ENCODE results near the gene TRIM3.

The TRIM3 gene

GRCh38 chr11:6480299-6480914 lies 6.7 kb upstream of the TRIM3 start:
- no peak for DNase-seq (ENCODE audit: low read depth)

GRCh38 chr11:6476571-6476970 lies 2.8 kb upstream of the TRIM3 start:
- no peak for DNase-seq (ENCODE audit: low read depth)

GRCh38 chr11:6475936-6476335 lies 2.2 kb upstream of the TRIM3 start:
- no peak for DNase-seq (ENCODE audit: low read depth)

GRCh38 chr11:6474806-6475500 lies 1.2 kb upstream of the TRIM3 start:
- DNase-seq (ENCODE audit: low read depth) = no peak

GRCh38 chr11:6474413-6474792 lies 662 bp upstream of the TRIM3 start:
- DNase-seq (ENCODE audit: low read depth) = no peak

GRCh38 chr11:6472934-6473333 lies 807 bp downstream of the TRIM3 start:
- DNase-seq (ENCODE audit: low read depth) = no peak

- no peak for DNase-seq (ENCODE audit: low read depth)
These were observed 4.1 kb downstream of the TRIM3 start for GRCh38 chr11:6469599-6469998.

- DNase-seq (ENCODE audit: low read depth) = no peak
These were observed 4.8 kb downstream of the TRIM3 start for GRCh38 chr11:6468712-6469495.

- no peak for DNase-seq (ENCODE audit: low read depth)
These were observed 14.7 kb downstream of the TRIM3 start for GRCh38 chr11:6459099-6459450.

- DNase-seq (ENCODE audit: low read depth) = no peak
These were observed 15.2 kb downstream of the TRIM3 start for GRCh38 chr11:6458352-6459098.

GRCh38 chr11:6457581-6458320 lies 16.0 kb downstream of the TRIM3 start:
- DNase-seq (ENCODE audit: low read depth) = no peak

- DNase-seq (ENCODE audit: low read depth) = no peak
These were observed 17.2 kb downstream of the TRIM3 start for GRCh38 chr11:6456361-6457073.

- no peak for DNase-seq (ENCODE audit: low read depth)
These were observed 18.7 kb downstream of the TRIM3 start for GRCh38 chr11:6455070-6455469.

GRCh38 chr11:6453152-6453551 lies 20.6 kb downstream of the TRIM3 start:
- DNase-seq (ENCODE audit: low read depth) = no peak

- DNase-seq (ENCODE audit: low read depth) = no peak
These were observed 21.5 kb downstream of the TRIM3 start for GRCh38 chr11:6452219-6452618.

- no peak for DNase-seq (ENCODE audit: low read depth)
These were observed 25.2 kb downstream of the TRIM3 start for GRCh38 chr11:6448574-6448973.

- no peak for DNase-seq (ENCODE audit: low read depth)
These were observed 30.3 kb downstream of the TRIM3 start for GRCh38 chr11:6443269-6444003.

GRCh38 chr11:6442441-6442840 lies 31.3 kb downstream of the TRIM3 start:
- DNase-seq (ENCODE audit: low read depth) = no peak

- DNase-seq (ENCODE audit: low read depth) = no peak
These were observed 32.8 kb downstream of the TRIM3 start, which contains the start of gene HPX for GRCh38 chr11:6440906-6441358. TSS of gene HPX (minus strand) at chr11:6440987. CDS start at chr11:6440963, 24 bp downstream.

- DNase-seq (ENCODE audit: low read depth) = no peak
These were observed 34.7 kb downstream of the TRIM3 start for GRCh38 chr11:6438979-6439571.
